ENCODE data around the gene ADRA2C.

ADRA2C gene

DNA sequence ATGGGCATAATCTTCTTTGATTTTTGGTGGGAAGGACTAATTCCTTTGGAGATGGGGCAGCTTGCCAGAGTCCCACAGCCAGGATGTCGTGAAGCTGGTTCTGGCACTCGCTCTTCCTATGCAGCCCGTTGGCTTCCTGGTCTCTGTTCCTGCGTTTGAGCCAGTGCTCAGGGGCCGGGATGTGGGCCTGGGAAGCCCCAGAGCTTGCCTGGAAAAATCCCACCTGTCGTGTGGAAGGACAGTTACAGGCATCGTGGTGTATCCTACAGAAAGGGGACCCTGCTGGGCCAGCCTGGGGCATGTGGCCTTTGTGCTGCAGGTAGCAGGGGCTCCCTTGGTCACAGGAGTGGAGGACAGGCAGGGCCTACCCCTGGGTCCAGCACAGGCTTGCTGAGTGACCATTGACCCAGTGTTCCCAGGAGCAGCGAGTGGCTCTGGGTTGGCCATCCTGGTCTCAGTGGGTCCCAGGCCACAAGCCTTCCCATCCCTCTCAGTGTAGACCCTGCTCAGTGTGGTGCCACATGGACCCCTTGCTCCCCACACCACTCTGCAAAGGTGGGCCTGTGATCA, 50.2 kb downstream of the ADRA2C start:
- no peak for DNase-seq

DNA sequence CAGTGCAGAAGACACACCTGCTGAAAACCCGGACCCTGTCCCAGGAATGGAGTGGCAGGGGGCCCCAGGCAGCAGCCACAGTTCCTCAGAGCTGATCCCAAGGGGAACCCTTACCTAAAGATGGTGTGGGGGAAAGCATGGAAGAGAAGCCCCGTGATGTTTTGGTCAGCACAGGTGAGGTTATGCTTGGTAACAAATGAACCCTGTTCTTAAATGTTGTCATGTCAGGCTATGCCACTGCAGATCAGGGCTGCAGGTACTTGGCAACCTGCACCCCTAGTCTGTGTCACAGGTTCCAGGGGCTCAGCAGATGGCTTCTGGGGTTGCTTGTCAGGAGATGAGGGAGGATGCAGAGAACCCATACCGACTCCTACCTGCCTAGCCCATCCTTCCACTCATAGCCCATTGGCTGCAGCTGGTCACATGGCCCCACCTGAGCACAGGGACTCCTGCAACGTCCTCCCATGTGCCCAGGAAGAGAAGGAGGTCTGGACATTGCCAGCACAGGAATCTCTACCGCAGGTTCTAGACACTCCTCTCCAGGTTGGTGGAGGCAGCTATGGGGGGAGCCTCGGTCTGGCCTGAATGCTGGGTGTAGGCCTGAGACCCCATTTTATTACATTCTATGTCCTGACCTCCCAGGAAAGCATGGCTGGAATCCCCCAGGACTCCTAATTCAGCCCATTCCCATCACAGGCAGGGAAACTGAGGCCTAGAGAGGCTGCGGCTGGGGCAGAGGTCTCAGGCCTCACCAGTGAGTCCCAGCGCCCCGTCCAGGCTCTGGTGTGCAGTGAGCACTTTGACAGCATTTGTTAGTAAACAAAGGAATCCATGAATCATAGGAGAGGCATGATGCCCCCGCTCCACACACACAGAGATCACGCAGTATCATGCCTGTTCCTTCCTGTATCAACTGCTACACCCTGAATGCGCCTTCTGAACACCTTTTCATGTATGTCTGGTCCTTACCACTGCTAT, 51.1 kb downstream of the ADRA2C start:
- DNase-seq = no peak

Data from NCI-H345 (cell line).